Measurements from ENCODE around the gene RHD. TPM values are rescaled to one million over a fixed set of nuclear protein-coding genes. Genes with fewer than 3 reads are reported as not detected.

Gene RHD
- total RNA-seq, 6 donors from 2014 or later, result 0.15 to 1.0 TPM; not detected in 4

DNA sequence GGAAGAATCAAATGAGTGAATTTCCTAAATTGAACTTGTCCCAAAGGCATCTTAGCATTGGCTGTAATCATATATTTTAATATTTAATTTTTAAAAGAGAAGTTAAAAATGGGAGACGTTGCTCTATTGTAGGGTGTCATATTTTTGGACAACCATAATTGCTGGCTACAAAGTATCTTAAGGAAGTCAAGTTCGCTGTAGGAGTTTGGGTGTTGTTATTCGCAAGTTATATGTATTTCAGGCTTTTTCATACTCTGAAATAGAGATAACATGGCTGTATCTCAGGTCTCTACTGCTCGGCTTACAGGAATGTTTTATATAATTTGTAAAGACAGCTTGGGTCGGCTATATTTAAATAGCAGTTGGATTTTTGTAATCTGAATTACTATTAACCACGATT is 66.7 kb downstream of the RHD start:
- Histone ChIP-seq H3K27me3 (no peaks in the 10 kb centered on the region), H3K9me3 (no peaks in the 10 kb centered on the region), H3K4me3 (peak overlapping the region; percentile 36 to 89 (median 74)), H3K4me1 (peaks cover 11 to 28% (median 20%) of the 10 kb centered on the region in 4 donors), H3K27ac (peak overlapping the region; percentile 94 to 97 (median 96)), H3K36me3 (peaks cover 0 to 12% (median 6%) of the 10 kb centered on the region in 4 donors)
- DNase-seq, result no peak
- WGBS, 2 donors, result 0% methylated on average over 6 of the region's 6 CpGs
- TF ChIP-seq EP300 (IDR thresholded peaks at IDR 0.05), result no peak
- no peak for TF ChIP-seq POLR2A (IDR thresholded peaks at IDR 0.05)
- no peak for TF ChIP-seq POLR2AphosphoS5 (IDR thresholded peaks at IDR 0.05)
- no peak for TF ChIP-seq CTCF (IDR thresholded peaks at IDR 0.05)
- no peak for ATAC-seq (ENCODE audit: low FRiP score in 2 of 2)

GRCh38 chr1:25341746-25342145 is 69.4 kb downstream of the RHD start:
- no peak for DNase-seq
- Histone ChIP-seq H3K36me3 (peaks cover 0 to 38% (median 13%) of the 10 kb centered on the region in 4 donors), H3K4me1 (peaks cover 11 to 28% (median 20%) of the 10 kb centered on the region in 4 donors), H3K9me3 (no peaks in the 10 kb centered on the region), H3K27ac (no peak overlapping the region), H3K27me3 (no peaks in the 10 kb centered on the region), H3K4me3 (no peak overlapping the region)
- WGBS, 2 donors, result 81 to 88% methylated on average over 6 of the region's 6 CpGs
- ATAC-seq (ENCODE audit: low FRiP score in 2 of 2), result no peak
- TF ChIP-seq POLR2AphosphoS5 (IDR thresholded peaks at IDR 0.05) (no peak), EP300 (IDR thresholded peaks at IDR 0.05) (no peak), POLR2A (IDR thresholded peaks at IDR 0.05) (no peak), CTCF (IDR thresholded peaks at IDR 0.05) (no peak)

GRCh38 chr1:25342846-25343245 is 70.5 kb downstream of the RHD start:
- TF ChIP-seq EP300 (IDR thresholded peaks at IDR 0.05) (no peak), POLR2A (IDR thresholded peaks at IDR 0.05) (no peak), POLR2AphosphoS5 (IDR thresholded peaks at IDR 0.05) (no peak), CTCF (IDR thresholded peaks at IDR 0.05) (no peak)
- 93 to 97% methylated on average over 1 of the region's 1 CpG for WGBS, 2 donors
- DNase-seq (no peak), ATAC-seq (ENCODE audit: low FRiP score in 2 of 2) (no peak)
- H3K9me3 ChIP-seq, result no peaks in the 10 kb centered on the region
- H3K36me3 ChIP-seq, result peaks cover 6 to 48% (median 15%) of the 10 kb centered on the region in 4 donors
- H3K4me3 ChIP-seq, result no peak overlapping the region
- no peaks in the 10 kb centered on the region for H3K27me3 ChIP-seq
- H3K27ac ChIP-seq, result no peak overlapping the region
- peaks cover 11 to 28% (median 20%) of the 10 kb centered on the region in 4 donors for H3K4me1 ChIP-seq

DNA sequence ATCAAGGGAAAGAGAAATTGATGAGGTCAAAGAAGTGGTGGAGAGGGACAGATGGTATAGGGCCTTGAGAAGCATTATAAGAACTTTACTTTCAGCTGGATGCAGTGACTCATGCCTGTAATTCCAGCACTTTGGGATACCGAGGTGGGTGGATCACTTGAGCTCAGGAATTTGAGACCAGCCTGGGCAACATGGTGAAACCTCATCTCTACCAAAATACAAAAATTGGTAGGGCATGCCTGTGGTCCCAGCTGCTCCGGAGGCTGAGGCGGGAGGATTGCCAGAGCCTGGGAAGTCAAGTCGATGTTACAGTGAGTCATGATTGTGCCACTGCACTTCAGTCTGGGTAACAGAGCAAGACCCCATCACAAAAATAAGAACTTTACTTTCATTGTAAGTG is 71.6 kb downstream of the RHD start:
- Histone ChIP-seq H3K4me3 (no peak overlapping the region), H3K4me1 (peaks cover 11 to 28% (median 20%) of the 10 kb centered on the region in 4 donors), H3K27ac (no peak overlapping the region), H3K9me3 (no peaks in the 10 kb centered on the region), H3K36me3 (peaks cover 6 to 54% (median 15%) of the 10 kb centered on the region in 4 donors), H3K27me3 (no peaks in the 10 kb centered on the region)
- 82 to 83% methylated on average over 4 of the region's 4 CpGs for WGBS, 2 donors
- TF ChIP-seq CTCF (IDR thresholded peaks at IDR 0.05), result no peak
- ATAC-seq (ENCODE audit: low FRiP score in 2 of 2), result no peak
- DNase-seq, result no peak

GRCh38 chr1:25347556-25347955 is 75.2 kb downstream of the RHD start:
- Histone ChIP-seq H3K27ac (no peak overlapping the region), H3K4me3 (no peak overlapping the region), H3K4me1 (no peaks in the 10 kb centered on the region), H3K27me3 (no peaks in the 10 kb centered on the region), H3K9me3 (no peaks in the 10 kb centered on the region), H3K36me3 (peaks cover 6 to 79% (median 19%) of the 10 kb centered on the region in 4 donors)
- ATAC-seq (ENCODE audit: low FRiP score in 2 of 2) (no peak), DNase-seq (no peak)
- TF ChIP-seq POLR2AphosphoS5 (IDR thresholded peaks at IDR 0.05) (no peak), EP300 (IDR thresholded peaks at IDR 0.05) (no peak), POLR2A (IDR thresholded peaks at IDR 0.05) (no peak), CTCF (IDR thresholded peaks at IDR 0.05) (no peak)
- 82 to 88% methylated on average over 2 of the region's 2 CpGs for WGBS, 2 donors
